Right cardiac atrium (tissue), 5 donors: ENCODE measurements around the gene VEPH1. TPM values are rescaled to one million over a fixed set of nuclear protein-coding genes. Genes with fewer than 3 reads are reported as not detected.
A peak's percentile ranks its signal among the peaks of the same experiment; 100 is the strongest.
"Not testable (repeated sequence)": the region's sequence is repeated elsewhere in the genome, so short reads cannot be mapped to it uniquely, and the experiment has no call there.

ENCODE experiments used
- ATAC-seq, 2 donors: fragments of 200-7000 bp; cut with Tn5 transposase; one replicate each; pipeline versions ENCODE4 v1.8.0 to v1.9.1; 2020; ENCODE audit warnings: moderate library complexity in 2 of 2, mild to moderate bottlenecking in 1 of 2
- DNase-seq, 3 donors: peaks; one replicate each; pipeline ENCODE4 v3.0.0-alpha.2; 2020
- H3K27ac ChIP-seq: one replicate; pipeline ENCODE4 v1.5.1; 2013; ENCODE audit warnings: mild to moderate bottlenecking, low read length, control low read depth, moderate library complexity
- H3K27me3 ChIP-seq: one replicate; pipeline ENCODE4 v1.6.1; 2013; ENCODE audit not compliant: control insufficient read depth, insufficient read depth
- H3K4me1 ChIP-seq: one replicate; pipeline ENCODE4 v1.6.1; 2013; ENCODE audit warnings: low read length; ENCODE audit not compliant: control insufficient read depth, insufficient read depth
- H3K4me3 ChIP-seq: one replicate; pipeline ENCODE4 v1.5.1; 2013; ENCODE audit warnings: low read length, control low read depth
- H3K9me3 ChIP-seq: one replicate; pipeline ENCODE4 v1.6.1; 2013; ENCODE audit warnings: low read length; ENCODE audit not compliant: control insufficient read depth
- whole genome bisulfite sequencing: extraction: QIAGEN DNeasy Blood & Tissue Kit; methylation state at CpG from one replicate; pipeline ENCODE4 v1.1.7; 2013; 5-methylcytosine and 5-hydroxymethylcytosine counted together
- intact Hi-C, 4 donors: fragments of 100-400 bp; cut with DNase I; formaldehyde crosslinking; loops; one replicate each; pipeline versions ENCODE4 v1.11.0 to v1.14.0; 2022 to 2023
- polyA plus RNA-seq: library from polyadenylated mRNA; stranded (reverse); fragments of 200-250 nt; gene quantifications from one replicate; pipeline ENCODE4 v1.2.3, GENCODE V29; 2013
- total RNA-seq, 4 donors: library from RNA; stranded (reverse); fragmentation: NEBNext Ultra II Directional; extraction: Animal tissue kit (Norgen Biotek cat#: 25700); gene quantifications; one replicate each; pipeline ENCODE4 v1.2.1, GENCODE V29; 2021
- donor health status: healthy with polysubstance abuse.
- donor health status: DM: no; HTN: yes; CAD: no.
- donor health status: DM: no; HTN: no; CAD: no.
- donor health status: DM: no; HTN: yes; CAD: no; lungs with severe emphysema.
- donor health status: DM: yes; HTN: yes; CAD: no.

The VEPH1 gene
- total and polyA plus RNA-seq, 5 donors = 0.22 to 0.26 (median 0.25) TPM; not detected in 2

GRCh38 chr3:157363393-157363792 lies 139.8 kb downstream of the VEPH1 start:
- intact Hi-C loops = no loop called here
- 60% methylated on average over 3 of the region's 3 CpGs for WGBS
- no peak for ATAC-seq
- Histone ChIP-seq H3K27ac (no peak overlapping the region), H3K27me3 (no peaks in the 10 kb centered on the region), H3K4me1 (no peaks in the 10 kb centered on the region), H3K9me3 (no peaks in the 10 kb centered on the region), H3K4me3 (no peak overlapping the region)
- DNase-seq = no peak

DNA sequence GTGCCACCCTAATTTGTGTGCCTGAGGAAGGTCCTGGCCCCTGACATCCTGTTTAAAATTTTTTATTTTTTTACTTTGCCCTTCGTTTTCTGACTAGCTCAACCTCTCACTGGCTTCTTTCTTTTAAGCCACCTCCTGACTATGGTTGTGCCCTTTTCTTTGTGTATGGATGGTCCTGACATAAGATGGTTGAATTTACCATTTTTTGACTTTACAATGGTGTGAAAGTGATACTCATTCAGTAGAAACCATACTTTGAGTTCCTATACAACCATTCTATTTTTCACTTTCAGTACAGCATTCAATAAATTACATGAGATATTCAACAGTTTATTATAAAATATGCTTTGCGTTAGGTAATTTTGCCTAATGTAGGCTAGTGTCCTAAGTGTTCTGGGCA lies 140.9 kb downstream of the VEPH1 start:
- H3K9me3 ChIP-seq = no peaks in the 10 kb centered on the region
- no peaks in the 10 kb centered on the region for H3K4me1 ChIP-seq
- H3K27me3 ChIP-seq = no peaks in the 10 kb centered on the region
- DNase-seq (no peak), ATAC-seq (no peak)
- H3K4me3 ChIP-seq = no peak overlapping the region
- intact Hi-C loops = no loop called here
- H3K27ac ChIP-seq = no peak overlapping the region
- 82% methylated on average over 2 of the region's 2 CpGs for WGBS

- no peaks in the 10 kb centered on the region for H3K9me3 ChIP-seq
- no peaks in the 10 kb centered on the region for H3K27me3 ChIP-seq
- no peaks in the 10 kb centered on the region for H3K4me1 ChIP-seq
- WGBS = 52% methylated on average over 2 of the region's 2 CpGs
- intact Hi-C loops = no loop called here
- ATAC-seq = peak in 1 of 2 donors; percentile 34
- no peak overlapping the region for H3K27ac ChIP-seq
- H3K4me3 ChIP-seq = no peak overlapping the region
- DNase-seq = no peak
Observed at GRCh38 chr3:157360044-157360443, 143.2 kb downstream of the VEPH1 start.

DNA sequence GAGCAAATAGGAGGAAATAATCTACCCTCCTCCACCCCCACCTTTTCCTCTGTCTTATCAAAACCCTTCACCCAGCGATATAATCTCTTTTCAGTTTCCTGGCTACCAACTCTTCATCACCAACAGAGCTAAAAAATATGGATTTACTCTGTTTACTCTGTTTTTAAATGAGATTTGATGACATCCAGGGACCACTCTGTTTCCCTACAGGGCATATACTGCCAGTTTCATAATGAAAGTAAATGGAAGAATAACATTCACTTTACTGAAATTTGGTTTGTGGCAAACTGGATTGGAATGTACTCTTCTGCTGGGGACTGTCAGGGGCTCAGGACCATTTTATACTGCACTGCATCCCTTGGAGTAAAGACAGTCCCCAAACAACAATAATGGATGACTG lies 146.7 kb downstream of the VEPH1 start:
- intact Hi-C loops = no loop called here
- H3K4me1 ChIP-seq = no peaks in the 10 kb centered on the region
- no peak for ATAC-seq
- H3K4me3 ChIP-seq = no peak overlapping the region
- no peaks in the 10 kb centered on the region for H3K27me3 ChIP-seq
- H3K9me3 ChIP-seq = no peaks in the 10 kb centered on the region
- H3K27ac ChIP-seq = no peak overlapping the region
- no peak for DNase-seq
- 35% methylated on average over 1 of the region's 1 CpG for WGBS

- DNase-seq (no peak), ATAC-seq (no peak)
- WGBS = 79% methylated on average over 2 of the region's 2 CpGs
- H3K4me3 ChIP-seq = no peak overlapping the region
- no peaks in the 10 kb centered on the region for H3K9me3 ChIP-seq
- no peak overlapping the region for H3K27ac ChIP-seq
- intact Hi-C loops = no loop called here
- no peaks in the 10 kb centered on the region for H3K4me1 ChIP-seq
- no peaks in the 10 kb centered on the region for H3K27me3 ChIP-seq
Observed at GRCh38 chr3:157355276-157355675, 147.9 kb downstream of the VEPH1 start.

DNA sequence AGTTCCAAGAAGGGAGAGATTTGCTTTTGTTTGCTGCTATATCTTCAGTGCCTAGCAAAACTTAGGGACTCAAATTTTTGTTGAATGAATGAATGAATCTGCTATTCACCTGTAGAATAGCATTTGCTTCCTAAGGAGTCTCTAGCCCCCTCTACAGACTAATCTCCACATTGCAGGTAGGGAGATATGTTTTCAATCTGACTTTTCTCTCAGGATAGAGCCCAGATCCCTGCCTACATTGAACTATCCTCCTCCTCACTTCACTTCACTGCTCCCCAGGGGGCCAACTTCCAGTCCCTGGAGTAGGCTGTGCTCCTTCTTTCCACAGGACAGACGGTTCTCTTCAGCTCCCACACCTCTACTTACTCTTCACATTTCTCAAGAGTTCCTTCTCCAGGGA lies 148.5 kb downstream of the VEPH1 start:
- no peak overlapping the region for H3K27ac ChIP-seq
- H3K27me3 ChIP-seq = no peaks in the 10 kb centered on the region
- 39% methylated on average over 1 of the region's 1 CpG for WGBS
- no peaks in the 10 kb centered on the region for H3K9me3 ChIP-seq
- ATAC-seq = no peak
- intact Hi-C loops = no loop called here
- no peak for DNase-seq
- no peak overlapping the region for H3K4me3 ChIP-seq
- no peaks in the 10 kb centered on the region for H3K4me1 ChIP-seq

GRCh38 chr3:157354254-157354653 lies 149.0 kb downstream of the VEPH1 start:
- DNase-seq (no peak), ATAC-seq (no peak)
- H3K27me3 ChIP-seq = no peaks in the 10 kb centered on the region
- H3K27ac ChIP-seq = no peak overlapping the region
- H3K9me3 ChIP-seq = no peaks in the 10 kb centered on the region
- intact Hi-C loops = no loop called here
- no peaks in the 10 kb centered on the region for H3K4me1 ChIP-seq
- 95% methylated on average over 1 of the region's 1 CpG for WGBS
- no peak overlapping the region for H3K4me3 ChIP-seq

- ATAC-seq = no peak
- Histone ChIP-seq H3K4me3 (no peak overlapping the region), H3K27ac (no peak overlapping the region), H3K4me1 (no peaks in the 10 kb centered on the region), H3K27me3 (no peaks in the 10 kb centered on the region), H3K9me3 (no peaks in the 10 kb centered on the region)
- DNase-seq = no peak
- intact Hi-C loops = no loop called here
- WGBS = 91% methylated on average over 4 of the region's 4 CpGs
Observed at GRCh38 chr3:157353652-157354051, 149.6 kb downstream of the VEPH1 start.

- Histone ChIP-seq H3K27me3 (no peaks in the 10 kb centered on the region), H3K27ac (no peak overlapping the region), H3K4me1 (no peaks in the 10 kb centered on the region), H3K4me3 (no peak overlapping the region), H3K9me3 (no peaks in the 10 kb centered on the region)
- ATAC-seq (no peak), DNase-seq (no peak)
- 83% methylated on average over 1 of the region's 1 CpG for WGBS
- intact Hi-C loops = no loop called here
Observed at GRCh38 chr3:157351981-157352380, 151.2 kb downstream of the VEPH1 start.

GRCh38 chr3:157350651-157351050 lies 152.6 kb downstream of the VEPH1 start:
- ATAC-seq, H3K27ac ChIP-seq, H3K4me1 ChIP-seq, DNase-seq, H3K9me3 ChIP-seq, intact Hi-C loops, H3K4me3 ChIP-seq, H3K27me3 ChIP-seq: not testable (repeated sequence)
- 92% methylated on average over 2 of the region's 2 CpGs for WGBS

DNA sequence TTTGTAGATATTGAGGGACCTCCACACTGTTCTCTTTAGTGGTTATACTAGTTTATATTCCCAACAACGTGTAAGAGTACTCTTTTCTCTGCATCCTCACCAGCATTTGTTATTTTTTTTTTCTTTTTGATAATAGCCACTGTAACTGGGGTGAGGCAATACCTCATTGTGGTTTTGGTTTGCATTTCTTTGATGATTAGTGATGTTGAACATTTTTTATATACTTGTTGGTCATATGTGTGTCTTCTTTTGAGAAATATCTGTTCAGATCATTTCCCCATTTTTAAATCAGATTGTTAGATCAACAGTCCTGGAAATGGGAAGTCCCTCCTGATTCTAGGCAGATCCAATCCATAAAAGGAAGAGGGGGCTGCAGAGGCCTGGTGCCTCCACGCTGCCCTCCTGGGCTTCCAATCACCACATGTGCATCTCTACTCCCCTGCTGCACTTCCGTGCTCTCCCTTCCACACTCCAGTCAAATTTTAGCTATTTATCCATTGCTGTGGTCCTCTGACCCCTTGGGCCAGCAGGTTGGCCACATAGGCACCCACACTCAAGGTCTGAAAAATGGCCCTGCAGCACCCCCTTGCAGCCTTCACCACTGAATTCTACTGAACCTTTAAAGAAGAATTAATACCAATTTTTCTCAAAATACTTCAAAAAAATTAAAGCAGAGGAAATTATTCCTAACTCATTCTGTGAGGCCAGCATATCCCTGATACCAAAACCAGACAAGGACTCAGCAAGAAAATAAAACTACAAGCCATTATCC lies 154.7 kb downstream of the VEPH1 start:
- H3K9me3 ChIP-seq, ATAC-seq, H3K4me3 ChIP-seq, intact Hi-C loops, H3K27me3 ChIP-seq, H3K27ac ChIP-seq, DNase-seq, H3K4me1 ChIP-seq: not testable (repeated sequence)
- WGBS = 81% methylated on average over 3 of the region's 3 CpGs
